Measurements from ENCODE around the gene HS1BP3.

The HS1BP3 gene

GRCh38 chr2:20615068-20615465 is 35.8 kb downstream of the HS1BP3 start:
- DNase-seq = no peak

GRCh38 chr2:20614201-20615067 is 36.5 kb downstream of the HS1BP3 start:
- no peak for DNase-seq

- DNase-seq = no peak
Observed at GRCh38 chr2:20612925-20613916, 37.7 kb downstream of the HS1BP3 start.

GRCh38 chr2:20611844-20612356 is 39.0 kb downstream of the HS1BP3 start:
- no peak for DNase-seq

- DNase-seq = no peak
Observed at GRCh38 chr2:20611077-20611843, 39.6 kb downstream of the HS1BP3 start.

- DNase-seq = no peak
Observed at GRCh38 chr2:20609995-20610357, 40.9 kb downstream of the HS1BP3 start.

GRCh38 chr2:20609349-20609994 is 41.4 kb downstream of the HS1BP3 start:
- no peak for DNase-seq

- DNase-seq = no peak
Observed at GRCh38 chr2:20608666-20609348, 42.1 kb downstream of the HS1BP3 start.

GRCh38 chr2:20607446-20607845 is 43.5 kb downstream of the HS1BP3 start:
- no peak for DNase-seq

GRCh38 chr2:20606198-20606597 is 44.7 kb downstream of the HS1BP3 start:
- no peak for DNase-seq

GRCh38 chr2:20604951-20605381 is 45.9 kb downstream of the HS1BP3 start:
- DNase-seq = no peak

- no peak for DNase-seq
Observed at GRCh38 chr2:20604401-20604911, 46.4 kb downstream of the HS1BP3 start.

GRCh38 chr2:20603791-20604190 is 47.1 kb downstream of the HS1BP3 start:
- DNase-seq = no peak

GRCh38 chr2:20602803-20603202 is 48.1 kb downstream of the HS1BP3 start:
- DNase-seq = no peak

- no peak for DNase-seq
Observed at GRCh38 chr2:20600756-20601325, 50.1 kb downstream of the HS1BP3 start.

- DNase-seq = no peak
Observed at GRCh38 chr2:20599861-20600461, 50.9 kb downstream of the HS1BP3 start.

- DNase-seq = no peak
Observed at GRCh38 chr2:20599001-20599600, 51.8 kb downstream of the HS1BP3 start.

- no peak for DNase-seq
Observed at GRCh38 chr2:20597860-20598183, 53.1 kb downstream of the HS1BP3 start.

- DNase-seq = no peak
Observed at GRCh38 chr2:20596973-20597859, 53.7 kb downstream of the HS1BP3 start.

Measured in activated CD8-positive, alpha-beta memory T cell treated with anti-CD3 and anti-CD28 coated beads, Interleukin-2, amount 50 U/mL, for 48 hours (primary cell).